Breast epithelium (tissue), 3 donors: ENCODE measurements around the gene MBD3L1.

Experiments used
- POLR2A ChIP-seq: fragments of 450-650 bp; IDR thresholded peaks from one replicate; pipeline ENCODE4 v1.6.1; 2016; ENCODE audit warnings: antibody characterized with exemption, mild to moderate bottlenecking, moderate library complexity
- POLR2AphosphoS5 ChIP-seq, 3 donors: sonication (generic); formaldehyde crosslinking; IDR thresholded peaks; one replicate each; pipeline ENCODE4 v1.6.1; 2017; ENCODE audit warnings: antibody characterized with exemption in 3 of 3
- TF ChIP-seq, protein P1 (sequence below), 3 donors: fragments of 450-650 bp; IDR thresholded peaks; one replicate each; pipeline ENCODE4 v1.5.1; 2016 to 2017; ENCODE audit warnings: antibody characterized with exemption in 3 of 3, mild to moderate bottlenecking in 3 of 3, moderate library complexity in 3 of 3

DNA sequence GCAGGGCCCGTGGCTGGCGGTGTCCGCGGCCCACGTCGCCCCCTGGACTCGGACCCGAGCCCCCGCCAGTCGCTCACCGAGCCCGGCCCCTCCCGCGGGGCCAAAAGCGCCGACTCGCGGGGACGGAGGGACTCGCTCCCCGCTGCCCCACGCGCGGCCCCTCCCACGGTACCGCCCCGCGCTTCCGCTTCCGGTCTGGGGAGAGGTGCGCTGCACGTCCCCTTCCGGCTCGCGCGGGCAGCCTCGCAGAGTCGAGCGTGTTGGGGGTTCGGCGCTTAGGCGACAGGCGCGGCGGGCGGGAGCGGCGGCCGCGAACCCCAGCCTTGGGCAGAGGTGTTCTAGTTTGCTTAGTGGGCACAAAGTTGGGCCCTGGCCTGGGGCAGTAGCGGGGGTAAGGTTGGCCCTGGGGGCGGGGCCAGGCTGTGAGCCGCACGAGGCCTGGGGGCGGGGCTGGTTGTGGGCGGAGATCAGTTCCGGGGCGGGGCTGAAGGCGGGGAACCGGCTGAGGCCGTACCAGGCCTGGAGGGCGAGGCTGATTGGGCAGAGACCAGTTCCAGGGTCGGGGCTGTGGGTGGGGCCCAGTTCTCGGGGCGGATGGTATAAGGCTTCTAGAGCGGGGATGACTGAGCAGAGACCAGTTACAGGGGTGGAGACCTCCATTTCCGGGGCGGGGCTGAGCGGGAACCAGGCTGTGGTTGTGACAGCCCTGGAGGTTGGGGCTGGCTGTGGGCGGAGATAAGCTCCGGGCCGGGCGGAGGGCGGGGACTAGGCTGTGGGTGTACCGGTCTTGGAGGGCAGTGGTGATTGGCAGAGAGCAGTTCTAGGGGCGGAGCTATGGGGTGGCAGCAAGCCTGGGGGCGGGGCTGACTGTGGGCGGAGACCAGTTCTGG is at the start of gene MBD3L1, which contains the start of gene ZNF558:
- TF ChIP-seq, protein P1, sequence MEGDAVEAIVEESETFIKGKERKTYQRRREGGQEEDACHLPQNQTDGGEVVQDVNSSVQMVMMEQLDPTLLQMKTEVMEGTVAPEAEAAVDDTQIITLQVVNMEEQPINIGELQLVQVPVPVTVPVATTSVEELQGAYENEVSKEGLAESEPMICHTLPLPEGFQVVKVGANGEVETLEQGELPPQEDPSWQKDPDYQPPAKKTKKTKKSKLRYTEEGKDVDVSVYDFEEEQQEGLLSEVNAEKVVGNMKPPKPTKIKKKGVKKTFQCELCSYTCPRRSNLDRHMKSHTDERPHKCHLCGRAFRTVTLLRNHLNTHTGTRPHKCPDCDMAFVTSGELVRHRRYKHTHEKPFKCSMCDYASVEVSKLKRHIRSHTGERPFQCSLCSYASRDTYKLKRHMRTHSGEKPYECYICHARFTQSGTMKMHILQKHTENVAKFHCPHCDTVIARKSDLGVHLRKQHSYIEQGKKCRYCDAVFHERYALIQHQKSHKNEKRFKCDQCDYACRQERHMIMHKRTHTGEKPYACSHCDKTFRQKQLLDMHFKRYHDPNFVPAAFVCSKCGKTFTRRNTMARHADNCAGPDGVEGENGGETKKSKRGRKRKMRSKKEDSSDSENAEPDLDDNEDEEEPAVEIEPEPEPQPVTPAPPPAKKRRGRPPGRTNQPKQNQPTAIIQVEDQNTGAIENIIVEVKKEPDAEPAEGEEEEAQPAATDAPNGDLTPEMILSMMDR (IDR thresholded peaks at IDR 0.05): peak in 1 of 3 donors; percentile 27
- TF ChIP-seq POLR2AphosphoS5 (IDR thresholded peaks at IDR 0.05): peak; percentile 95 to 96 (median 96)
- peak; percentile 73 for TF ChIP-seq POLR2A
